ENCODE results near the gene SLC2A1.

SLC2A1 gene

DNA sequence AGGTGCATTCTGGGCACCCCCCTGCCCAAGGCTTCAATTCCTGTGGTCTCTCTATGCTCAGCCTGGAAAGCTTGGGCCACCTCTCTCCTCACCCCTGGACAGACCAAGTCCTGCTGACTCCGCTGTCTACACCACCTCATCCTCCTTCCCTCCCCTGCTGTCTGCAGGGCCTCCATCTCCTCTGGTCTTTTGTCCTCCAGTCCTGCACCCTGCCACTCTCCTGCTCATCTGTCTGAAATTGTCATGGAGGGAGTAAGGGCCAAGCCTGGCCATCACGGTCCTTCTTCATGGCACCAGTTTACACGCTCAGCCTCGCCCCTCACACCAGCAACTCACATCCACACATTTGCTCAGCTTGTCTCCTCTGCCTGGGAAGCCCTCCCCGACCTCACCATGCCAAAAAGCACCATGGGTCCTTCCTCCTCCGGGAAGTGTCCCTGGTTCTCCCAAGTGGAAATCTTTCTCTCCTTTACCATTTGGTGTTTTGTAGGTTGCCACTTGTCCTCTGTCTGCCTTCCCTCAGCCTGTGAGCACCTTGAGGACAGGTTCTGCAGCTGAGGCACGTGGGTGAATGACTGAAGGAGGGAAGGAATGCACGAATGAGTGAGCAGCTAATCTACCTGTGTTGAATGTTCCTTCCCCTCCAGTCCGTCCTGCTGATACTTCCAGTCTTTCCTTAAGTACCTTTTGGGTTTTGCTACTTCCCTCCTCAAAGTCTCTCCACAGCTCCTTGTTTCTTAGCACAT is 2.1 kb upstream of the SLC2A1 start:
- no peak overlapping the region for H3K9ac ChIP-seq (ENCODE audit: low read length)
- no peaks in the 10 kb centered on the region for H3K9me3 ChIP-seq (ENCODE audit: insufficient read depth, low read length)
- H2AFZ ChIP-seq (ENCODE audit: low read depth, low read length), result no peak overlapping the region
- peaks cover 17% of the 10 kb centered on the region for H4K20me1 ChIP-seq (ENCODE audit: insufficient read depth, low read length)
- peaks cover 26% of the 10 kb centered on the region for H3K79me2 ChIP-seq (ENCODE audit: low read length)
- H3K27me3 ChIP-seq (ENCODE audit: low read depth, low read length), result peaks cover 6% of the 10 kb centered on the region; the same call in 1 of the 2 replicates
- peaks cover 6% of the 10 kb centered on the region for H3K36me3 ChIP-seq (replicated peaks; ENCODE audit: low read depth, low read length)
- H3K4me1 ChIP-seq (ENCODE audit: low read length), result peaks cover 22% of the 10 kb centered on the region
- TF ChIP-seq EZH2phosphoT487 (IDR thresholded peaks at IDR 0.05; ENCODE audit: low read depth), result no peak
- TF ChIP-seq, protein P1, sequence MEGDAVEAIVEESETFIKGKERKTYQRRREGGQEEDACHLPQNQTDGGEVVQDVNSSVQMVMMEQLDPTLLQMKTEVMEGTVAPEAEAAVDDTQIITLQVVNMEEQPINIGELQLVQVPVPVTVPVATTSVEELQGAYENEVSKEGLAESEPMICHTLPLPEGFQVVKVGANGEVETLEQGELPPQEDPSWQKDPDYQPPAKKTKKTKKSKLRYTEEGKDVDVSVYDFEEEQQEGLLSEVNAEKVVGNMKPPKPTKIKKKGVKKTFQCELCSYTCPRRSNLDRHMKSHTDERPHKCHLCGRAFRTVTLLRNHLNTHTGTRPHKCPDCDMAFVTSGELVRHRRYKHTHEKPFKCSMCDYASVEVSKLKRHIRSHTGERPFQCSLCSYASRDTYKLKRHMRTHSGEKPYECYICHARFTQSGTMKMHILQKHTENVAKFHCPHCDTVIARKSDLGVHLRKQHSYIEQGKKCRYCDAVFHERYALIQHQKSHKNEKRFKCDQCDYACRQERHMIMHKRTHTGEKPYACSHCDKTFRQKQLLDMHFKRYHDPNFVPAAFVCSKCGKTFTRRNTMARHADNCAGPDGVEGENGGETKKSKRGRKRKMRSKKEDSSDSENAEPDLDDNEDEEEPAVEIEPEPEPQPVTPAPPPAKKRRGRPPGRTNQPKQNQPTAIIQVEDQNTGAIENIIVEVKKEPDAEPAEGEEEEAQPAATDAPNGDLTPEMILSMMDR (IDR thresholded peaks at IDR 0.05; ENCODE audit: low read depth, low read length), result no peak
- no peak overlapping the region for H3K27ac ChIP-seq (ENCODE audit: low read length)
- H3K4me2 ChIP-seq (ENCODE audit: low read length), result no peak overlapping the region
- H3K4me3 ChIP-seq (ENCODE audit: low read length), result no peak overlapping the region

DNA sequence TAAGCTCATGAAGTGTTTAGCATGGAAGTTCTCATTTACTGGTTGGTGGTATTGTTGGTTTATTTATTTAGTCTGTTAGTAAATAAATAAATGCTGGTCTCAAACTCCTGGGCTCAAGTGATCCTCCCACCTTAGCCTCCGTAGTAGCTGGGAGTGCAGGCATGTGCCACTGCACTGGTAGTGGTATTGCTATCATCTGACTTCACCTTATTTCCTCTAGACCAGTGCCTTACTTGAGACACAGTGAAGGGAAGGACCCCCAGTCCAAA is 1.4 kb upstream of the SLC2A1 start:
- H3K36me3 ChIP-seq (replicated peaks; ENCODE audit: low read depth, low read length), result peaks cover 9% of the 10 kb centered on the region
- H3K4me2 ChIP-seq (ENCODE audit: low read length), result peak overlapping the region; percentile 100
- TF ChIP-seq, protein P1 (IDR thresholded peaks at IDR 0.05; ENCODE audit: low read depth, low read length), result no peak
- H3K9ac ChIP-seq (ENCODE audit: low read length), result no peak overlapping the region
- peaks cover 24% of the 10 kb centered on the region for H4K20me1 ChIP-seq (ENCODE audit: insufficient read depth, low read length)
- peaks cover 33% of the 10 kb centered on the region for H3K79me2 ChIP-seq (ENCODE audit: low read length)
- peak overlapping the region; percentile 95; the same call in 1 of the 2 replicates for H3K4me3 ChIP-seq (ENCODE audit: low read length)
- no peaks in the 10 kb centered on the region for H3K9me3 ChIP-seq (ENCODE audit: insufficient read depth, low read length)
- no peak overlapping the region for H2AFZ ChIP-seq (ENCODE audit: low read depth, low read length)
- H3K27ac ChIP-seq (ENCODE audit: low read length), result no peak overlapping the region
- H3K27me3 ChIP-seq (ENCODE audit: low read depth, low read length), result peaks cover 6% of the 10 kb centered on the region; the same call in 1 of the 2 replicates
- H3K4me1 ChIP-seq (ENCODE audit: low read length), result peaks cover 22% of the 10 kb centered on the region

GRCh38 chr1:42957880-42958487 is 684 bp downstream of the SLC2A1 start:
- Histone ChIP-seq H2AFZ (ENCODE audit: low read depth, low read length) (no peak overlapping the region), H3K4me1 (ENCODE audit: low read length) (peaks cover 22% of the 10 kb centered on the region), H3K79me2 (ENCODE audit: low read length) (peaks cover 53% of the 10 kb centered on the region)

More at GRCh38 chr1:42957880-42958487, 684 bp downstream of the SLC2A1 start:
- Histone ChIP-seq H4K20me1 (ENCODE audit: insufficient read depth, low read length) (peaks cover 43% of the 10 kb centered on the region), H3K9ac (ENCODE audit: low read length) (peak overlapping the region; percentile 80), H3K9me3 (ENCODE audit: insufficient read depth, low read length) (no peaks in the 10 kb centered on the region), H3K4me2 (ENCODE audit: low read length) (peak overlapping the region; percentile 96), H3K27me3 (ENCODE audit: low read depth, low read length) (no peaks in the 10 kb centered on the region; the same call in 1 of the 2 replicates), H3K36me3 (replicated peaks; ENCODE audit: low read depth, low read length) (peaks cover 16% of the 10 kb centered on the region), H3K27ac (ENCODE audit: low read length) (no peak overlapping the region), H3K4me3 (ENCODE audit: low read length) (peak overlapping the region; percentile 95)
- TF ChIP-seq, protein P1 (IDR thresholded peaks at IDR 0.05; ENCODE audit: low read depth, low read length), result no peak
- no peak for TF ChIP-seq EZH2phosphoT487 (IDR thresholded peaks at IDR 0.05; ENCODE audit: low read depth)

Data from OCI-LY3 (cell line).